ENCODE data around the gene KCTD1. TPM values are rescaled to one million over a fixed set of nuclear protein-coding genes. Genes with fewer than 3 reads are reported as not detected.

The KCTD1 gene
- total RNA-seq, 2 experiments from 2014 or later, result 10.1 to 10.3 TPM

DNA sequence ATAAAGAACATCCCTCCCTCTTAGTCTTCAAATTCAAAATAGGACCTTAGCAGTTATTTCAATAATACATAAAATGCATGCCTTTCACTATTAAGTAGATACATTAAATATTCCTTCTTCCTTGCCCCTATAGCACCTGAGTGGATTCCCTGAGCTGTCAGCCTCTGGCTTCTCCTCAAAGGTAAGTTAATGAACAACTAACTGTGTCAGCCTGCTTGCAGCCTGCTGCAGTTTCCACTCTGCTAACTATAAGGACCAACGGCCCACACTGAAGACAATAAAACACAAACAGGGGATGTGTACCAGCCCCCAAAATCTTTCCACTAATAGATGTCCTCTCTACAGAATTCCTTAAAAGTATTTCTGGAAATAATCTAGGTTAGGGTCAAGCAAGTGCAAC is 5.0 kb downstream of the KCTD1 start:
- Histone ChIP-seq H3K36me3 (ENCODE audit: insufficient read depth, low read length) (peaks cover 3% of the 10 kb centered on the region; the same call in 1 of the 2 replicates), H3K9me2 (ENCODE audit: insufficient read depth, low read length) (no peaks in the 10 kb centered on the region), H3K4me1 (ENCODE audit: insufficient read depth, low read length, poor library complexity, severe bottlenecking) (peaks cover 31% of the 10 kb centered on the region), H3K79me2 (ENCODE audit: insufficient read depth, low read depth, low read length) (no peaks in the 10 kb centered on the region), H3K4me2 (ENCODE audit: low read length) (peak overlapping the region; percentile 68), H2AFZ (ENCODE audit: low read length) (no peak overlapping the region), H4K20me1 (ENCODE audit: insufficient read depth, low read length) (0 out of 2 replicates have a peak, but pooled peaks cover 8% of the 10 kb centered on the region), H3K4me3 (ENCODE audit: low read depth, low read length, poor library complexity, severe bottlenecking) (peak overlapping the region; percentile 13), H3K9me3 (ENCODE audit: low read length) (no peaks in the 10 kb centered on the region), H3K27ac (ENCODE audit: low read depth, low read length, poor library complexity, severe bottlenecking) (no peak overlapping the region)
- DNase-seq (ENCODE audit: low spot score), result no peak
- CTCF ChIA-PET (ENCODE audit: unreplicated experiment), result no interaction called here
- POLR2A ChIA-PET, result interaction anchor here (1.0 to 1.6 kb wide), 3 partner anchors 9 to 16 kb away, joined by 3 to 5 read pairs (median 4); no protein-coding TSS in a partner anchor
- BruUV-seq (replicated peaks), result no TSS peak
- TF ChIP-seq, protein P1, sequence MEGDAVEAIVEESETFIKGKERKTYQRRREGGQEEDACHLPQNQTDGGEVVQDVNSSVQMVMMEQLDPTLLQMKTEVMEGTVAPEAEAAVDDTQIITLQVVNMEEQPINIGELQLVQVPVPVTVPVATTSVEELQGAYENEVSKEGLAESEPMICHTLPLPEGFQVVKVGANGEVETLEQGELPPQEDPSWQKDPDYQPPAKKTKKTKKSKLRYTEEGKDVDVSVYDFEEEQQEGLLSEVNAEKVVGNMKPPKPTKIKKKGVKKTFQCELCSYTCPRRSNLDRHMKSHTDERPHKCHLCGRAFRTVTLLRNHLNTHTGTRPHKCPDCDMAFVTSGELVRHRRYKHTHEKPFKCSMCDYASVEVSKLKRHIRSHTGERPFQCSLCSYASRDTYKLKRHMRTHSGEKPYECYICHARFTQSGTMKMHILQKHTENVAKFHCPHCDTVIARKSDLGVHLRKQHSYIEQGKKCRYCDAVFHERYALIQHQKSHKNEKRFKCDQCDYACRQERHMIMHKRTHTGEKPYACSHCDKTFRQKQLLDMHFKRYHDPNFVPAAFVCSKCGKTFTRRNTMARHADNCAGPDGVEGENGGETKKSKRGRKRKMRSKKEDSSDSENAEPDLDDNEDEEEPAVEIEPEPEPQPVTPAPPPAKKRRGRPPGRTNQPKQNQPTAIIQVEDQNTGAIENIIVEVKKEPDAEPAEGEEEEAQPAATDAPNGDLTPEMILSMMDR (conservative IDR thresholded peaks at IDR 0.05; ENCODE audit: low read length), result no peak
- no peak for TF ChIP-seq EZH2phosphoT487 (IDR thresholded peaks at IDR 0.05; ENCODE audit: borderline replicate concordance, low read depth, low read length)
- intact Hi-C loops (cut with micrococcal nuclease; ENCODE audit: unreplicated experiment), result loop anchor here (10.0 kb wide), 1 partner anchor 431 kb away; no protein-coding TSS in a partner anchor

DNA sequence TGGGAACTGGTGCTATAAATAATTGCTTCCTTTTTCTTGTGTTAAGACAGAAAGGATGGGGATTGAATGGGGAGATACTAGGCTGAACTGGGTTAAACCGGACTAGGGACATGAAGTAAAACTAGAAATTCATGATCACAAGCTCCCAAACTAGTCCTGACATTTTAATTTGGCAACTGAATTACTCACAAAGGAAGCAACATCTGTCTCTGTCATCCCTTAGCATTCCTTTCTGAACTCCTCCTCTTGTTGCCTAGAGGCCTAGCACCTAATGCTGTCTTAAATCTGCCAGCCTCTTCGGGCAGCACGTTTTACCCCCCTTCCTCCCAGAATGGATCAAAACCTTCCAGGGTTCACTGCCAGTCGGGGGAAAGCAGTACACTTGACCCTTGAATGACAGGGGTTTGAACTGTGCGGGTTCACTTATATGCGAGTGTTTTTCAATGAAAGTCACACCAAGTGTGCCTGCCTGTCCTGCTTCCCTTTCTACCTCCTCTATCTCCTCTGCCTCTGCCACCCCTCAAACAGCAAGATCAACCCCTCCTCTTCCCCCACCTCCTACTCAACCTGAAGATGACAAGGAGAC is 8.2 kb downstream of the KCTD1 start:
- H3K9me2 ChIP-seq (ENCODE audit: insufficient read depth, low read length), result no peaks in the 10 kb centered on the region
- H3K4me1 ChIP-seq (ENCODE audit: insufficient read depth, low read length, poor library complexity, severe bottlenecking), result peaks cover 9% of the 10 kb centered on the region
- TF ChIP-seq, protein P1 (conservative IDR thresholded peaks at IDR 0.05; ENCODE audit: low read length), result no peak
- TF ChIP-seq EZH2phosphoT487 (IDR thresholded peaks at IDR 0.05; ENCODE audit: borderline replicate concordance, low read depth, low read length), result no peak
- H3K4me2 ChIP-seq (ENCODE audit: low read length), result no peak overlapping the region
- BruUV-seq (replicated peaks), result no TSS peak
- ChIA-PET CTCF (ENCODE audit: unreplicated experiment) (no interaction called here), POLR2A (interaction anchor here (0.9 to 1.5 kb wide), 2 partner anchors 20 to 24 kb away, joined by 3 to 4 read pairs; no protein-coding TSS in a partner anchor)
- no peak overlapping the region for H3K4me3 ChIP-seq (ENCODE audit: low read depth, low read length, poor library complexity, severe bottlenecking)
- intact Hi-C loops (cut with micrococcal nuclease; ENCODE audit: unreplicated experiment), result loop anchor here (10.0 kb wide), 1 partner anchor 435 kb away; no protein-coding TSS in a partner anchor
- no peaks in the 10 kb centered on the region for H3K9me3 ChIP-seq (ENCODE audit: low read length)
- H3K27ac ChIP-seq (ENCODE audit: low read depth, low read length, poor library complexity, severe bottlenecking), result no peak overlapping the region
- no peaks in the 10 kb centered on the region for H3K79me2 ChIP-seq (ENCODE audit: insufficient read depth, low read depth, low read length)
- no peaks in the 10 kb centered on the region for H3K36me3 ChIP-seq (ENCODE audit: insufficient read depth, low read length)
- H4K20me1 ChIP-seq (ENCODE audit: insufficient read depth, low read length), result 0 out of 2 replicates have a peak, but pooled peaks cover 5% of the 10 kb centered on the region
- DNase-seq (ENCODE audit: low spot score), result no peak
- no peak overlapping the region for H2AFZ ChIP-seq (ENCODE audit: low read length)

DNA sequence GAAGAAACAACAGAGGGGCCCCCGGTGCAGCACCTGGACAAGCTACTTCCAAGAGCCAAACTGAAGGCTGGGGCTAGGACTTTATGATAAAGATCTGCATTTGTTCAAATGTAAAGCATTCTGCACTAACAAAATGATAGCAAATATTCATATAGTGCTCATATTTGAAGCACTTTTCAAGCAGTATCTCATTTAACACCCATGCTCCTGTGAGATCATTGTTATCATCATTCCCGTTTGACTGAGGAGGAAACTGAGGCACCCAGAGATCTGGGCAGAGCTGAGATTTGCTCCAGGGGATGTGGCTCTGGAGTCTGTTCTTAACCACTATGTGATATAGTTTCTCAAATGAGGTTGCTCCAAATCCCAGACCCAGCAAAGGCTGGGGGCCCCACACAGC is 9.8 kb downstream of the KCTD1 start:
- BruUV-seq (replicated peaks), result no TSS peak
- H2AFZ ChIP-seq (ENCODE audit: low read length), result no peak overlapping the region
- no peaks in the 10 kb centered on the region for H4K20me1 ChIP-seq (ENCODE audit: insufficient read depth, low read length)
- TF ChIP-seq EZH2phosphoT487 (IDR thresholded peaks at IDR 0.05; ENCODE audit: borderline replicate concordance, low read depth, low read length), result no peak
- TF ChIP-seq, protein P1 (conservative IDR thresholded peaks at IDR 0.05; ENCODE audit: low read length), result no peak
- no peak overlapping the region for H3K4me2 ChIP-seq (ENCODE audit: low read length)
- H3K36me3 ChIP-seq (ENCODE audit: insufficient read depth, low read length), result no peaks in the 10 kb centered on the region
- H3K9me2 ChIP-seq (ENCODE audit: insufficient read depth, low read length), result no peaks in the 10 kb centered on the region
- intact Hi-C loops (cut with micrococcal nuclease; ENCODE audit: unreplicated experiment), result no loop called here
- H3K27ac ChIP-seq (ENCODE audit: low read depth, low read length, poor library complexity, severe bottlenecking), result no peak overlapping the region
- DNase-seq (ENCODE audit: low spot score), result no peak
- CTCF ChIA-PET (ENCODE audit: unreplicated experiment), result no interaction called here
- H3K4me3 ChIP-seq (ENCODE audit: low read depth, low read length, poor library complexity, severe bottlenecking), result no peak overlapping the region
- POLR2A ChIA-PET, result no interaction called here
- H3K9me3 ChIP-seq (ENCODE audit: low read length), result no peaks in the 10 kb centered on the region
- no peaks in the 10 kb centered on the region for H3K79me2 ChIP-seq (ENCODE audit: insufficient read depth, low read depth, low read length)
- no peaks in the 10 kb centered on the region for H3K4me1 ChIP-seq (ENCODE audit: insufficient read depth, low read length, poor library complexity, severe bottlenecking)

Data from OCI-LY7 (cell line).